AG10803 (cell line): ENCODE results near the gene WNK3.
"Not testable (repeated sequence)": the region's sequence is repeated elsewhere in the genome, so short reads cannot be mapped to it uniquely, and the experiment has no call there.

Experiments used
- DNase-seq: peaks from one replicate; pipeline ENCODE4 v3.0.0; 2010; ENCODE audit warnings: low read depth
- H3K4me3 ChIP-seq: 2 replicates; pipeline ENCODE4 v1.5.1; 2011; ENCODE audit warnings: mild to moderate bottlenecking, low read length, control low read depth
- CTCF ChIP-seq: conservative IDR thresholded peaks from 2 replicates; pipeline ENCODE4 v1.5.1; 2011; ENCODE audit warnings: mild to moderate bottlenecking, low read length, control low read depth, inconsistent platforms

WNK3 gene

GRCh38 chrX:54357414-54358377, at the start of gene WNK3:
Gene WNK3, minus strand, starts transcription at chrX:54358046.
- peak within 1 kb of the TSS; percentile 57 for H3K4me3 ChIP-seq
- DNase-seq = peak; percentile 37

GRCh38 chrX:54407266-54407665, 49.4 kb upstream of the WNK3 start:
- TF ChIP-seq CTCF = no peak
- no peak for DNase-seq
- no peak overlapping the region for H3K4me3 ChIP-seq

More at GRCh38 chrX:54357414-54358377, at the start of gene WNK3:
- TF ChIP-seq CTCF = no peak

DNA sequence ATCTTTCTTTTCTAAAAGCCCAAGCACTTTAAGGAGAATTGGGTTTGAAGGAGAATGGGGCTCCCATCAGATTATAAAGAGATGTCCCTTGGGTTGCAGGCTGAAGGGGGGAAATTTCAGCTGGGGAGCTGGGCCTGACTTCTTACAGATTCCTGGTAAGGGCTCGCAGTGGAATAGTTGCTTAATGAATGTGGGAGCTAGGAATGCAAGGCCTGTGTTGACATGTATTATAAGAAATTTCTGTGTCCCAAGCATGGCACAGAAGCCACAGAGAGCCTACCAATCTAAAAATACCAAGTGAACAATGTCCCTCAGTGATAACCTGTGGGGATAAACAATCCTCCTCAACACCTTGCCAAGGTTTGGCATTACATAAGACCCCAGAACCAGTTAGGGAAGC, 39.3 kb upstream of the WNK3 start:
- peak; percentile 6 for DNase-seq
- H3K4me3 ChIP-seq = no peak overlapping the region
- no peak for TF ChIP-seq CTCF

- TF ChIP-seq CTCF = no peak
- H3K4me3 ChIP-seq = no peak overlapping the region
- no peak for DNase-seq
Measured at GRCh38 chrX:54386314-54386713, 28.5 kb upstream of the WNK3 start.

DNA sequence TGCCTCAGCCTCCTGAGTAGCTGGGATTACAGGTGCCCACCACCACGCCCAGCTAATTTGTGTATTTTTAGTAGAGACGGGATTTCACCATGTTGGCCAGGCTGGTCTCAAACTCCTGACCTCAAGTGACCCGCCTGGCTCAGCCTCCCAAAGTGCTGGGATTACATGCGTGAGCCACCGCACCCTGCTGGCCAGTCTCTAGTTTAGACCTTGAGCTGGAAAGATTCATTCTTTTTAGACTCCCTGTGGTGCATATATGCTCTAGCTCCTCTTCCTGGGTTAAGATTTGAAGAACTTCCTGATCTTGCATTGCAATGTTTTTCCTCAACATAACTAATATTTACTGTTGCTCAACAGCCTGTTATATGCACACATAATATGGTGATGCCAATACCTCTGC, 26.8 kb upstream of the WNK3 start:
- DNase-seq, H3K4me3 ChIP-seq: not testable (repeated sequence)

- no peak overlapping the region for H3K4me3 ChIP-seq
- TF ChIP-seq CTCF = no peak
- no peak for DNase-seq
Measured at GRCh38 chrX:54359408-54359807, 1.6 kb upstream of the WNK3 start.

- peak; percentile 8 for DNase-seq
- peak overlapping the region; percentile 57 for H3K4me3 ChIP-seq
- TF ChIP-seq CTCF = no peak
Measured at GRCh38 chrX:54358424-54359211, 772 bp upstream of the WNK3 start.
